ENCODE results near the gene FGFR1OP2.

DNA sequence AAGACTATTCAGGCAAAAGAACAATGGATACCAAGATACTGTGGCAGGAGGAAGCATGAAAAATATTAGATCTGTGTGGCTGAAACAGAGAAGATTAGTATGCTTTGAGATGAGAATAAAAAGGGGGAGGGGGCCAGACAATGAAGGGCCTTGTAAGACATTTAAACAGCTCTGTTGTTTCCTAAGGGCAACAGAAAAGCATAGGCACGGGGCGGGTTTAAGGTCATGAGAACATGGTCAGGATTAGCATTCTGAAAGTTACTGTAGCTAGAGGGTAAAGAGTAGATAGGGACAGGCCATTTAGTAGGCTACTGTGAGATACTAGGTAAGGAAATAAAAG is 19.1 kb upstream of the FGFR1OP2 start:
- TF ChIP-seq, protein P1, sequence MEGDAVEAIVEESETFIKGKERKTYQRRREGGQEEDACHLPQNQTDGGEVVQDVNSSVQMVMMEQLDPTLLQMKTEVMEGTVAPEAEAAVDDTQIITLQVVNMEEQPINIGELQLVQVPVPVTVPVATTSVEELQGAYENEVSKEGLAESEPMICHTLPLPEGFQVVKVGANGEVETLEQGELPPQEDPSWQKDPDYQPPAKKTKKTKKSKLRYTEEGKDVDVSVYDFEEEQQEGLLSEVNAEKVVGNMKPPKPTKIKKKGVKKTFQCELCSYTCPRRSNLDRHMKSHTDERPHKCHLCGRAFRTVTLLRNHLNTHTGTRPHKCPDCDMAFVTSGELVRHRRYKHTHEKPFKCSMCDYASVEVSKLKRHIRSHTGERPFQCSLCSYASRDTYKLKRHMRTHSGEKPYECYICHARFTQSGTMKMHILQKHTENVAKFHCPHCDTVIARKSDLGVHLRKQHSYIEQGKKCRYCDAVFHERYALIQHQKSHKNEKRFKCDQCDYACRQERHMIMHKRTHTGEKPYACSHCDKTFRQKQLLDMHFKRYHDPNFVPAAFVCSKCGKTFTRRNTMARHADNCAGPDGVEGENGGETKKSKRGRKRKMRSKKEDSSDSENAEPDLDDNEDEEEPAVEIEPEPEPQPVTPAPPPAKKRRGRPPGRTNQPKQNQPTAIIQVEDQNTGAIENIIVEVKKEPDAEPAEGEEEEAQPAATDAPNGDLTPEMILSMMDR (IDR thresholded peaks at IDR 0.05): no peak
- TF ChIP-seq POLR2A (IDR thresholded peaks at IDR 0.05): no peak
